SK-N-DZ (cell line): ENCODE measurements around the gene EHF. TPM values are rescaled to one million over a fixed set of nuclear protein-coding genes. Genes with fewer than 3 reads are reported as not detected.
"Not testable (repeated sequence)": the region's sequence is repeated elsewhere in the genome, so short reads cannot be mapped to it uniquely, and the experiment has no call there.

Experiments used
- DNase-seq: peaks from one replicate; pipeline ENCODE4 v3.0.0-alpha.2; 2015; ENCODE audit warnings: low spot score
- polyA plus RNA-seq, 2 experiments: library from polyadenylated mRNA; depleted of rRNA; stranded (reverse); fragments of >200 nt; gene quantifications; 2 replicates each; pipeline ENCODE4 v1.2.3, GENCODE V29; 2014

EHF gene
- polyA plus RNA-seq (2014; cell fraction: cytosol; rRNA removed) = not detected in 2 replicates
- not detected in 2 replicates for polyA plus RNA-seq (2014; cell fraction: nucleus; rRNA removed)

- no peak for DNase-seq
Observed at GRCh38 chr11:34620820-34621792, at the start of gene EHF. Gene EHF, plus strand, starts transcription at chr11:34621093. Its CDS starts 21,538 bp downstream, at chr11:34642631.

DNA sequence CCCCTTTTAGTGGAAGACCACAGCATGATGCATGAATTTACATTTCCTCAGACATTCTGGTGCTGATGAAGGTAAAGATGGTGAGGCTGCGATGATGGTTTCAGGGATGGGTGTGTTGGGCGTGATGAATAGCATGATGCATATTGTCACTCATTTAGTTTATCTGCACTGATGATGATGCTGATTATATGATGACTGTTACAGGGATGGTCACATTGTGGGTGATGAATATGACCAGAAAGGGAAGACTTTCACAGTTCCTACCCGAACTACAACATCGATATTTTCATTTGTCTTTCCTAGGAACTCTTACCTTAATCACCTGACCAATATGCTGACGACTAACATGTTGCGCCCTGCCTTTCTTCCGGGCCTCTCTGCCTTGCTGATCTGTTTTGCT is 47.4 kb upstream of the EHF start:
- DNase-seq = no peak

GRCh38 chr11:34575261-34575660 is 45.6 kb upstream of the EHF start:
- no peak for DNase-seq

GRCh38 chr11:34575671-34576070 is 45.2 kb upstream of the EHF start:
- DNase-seq = no peak

DNA sequence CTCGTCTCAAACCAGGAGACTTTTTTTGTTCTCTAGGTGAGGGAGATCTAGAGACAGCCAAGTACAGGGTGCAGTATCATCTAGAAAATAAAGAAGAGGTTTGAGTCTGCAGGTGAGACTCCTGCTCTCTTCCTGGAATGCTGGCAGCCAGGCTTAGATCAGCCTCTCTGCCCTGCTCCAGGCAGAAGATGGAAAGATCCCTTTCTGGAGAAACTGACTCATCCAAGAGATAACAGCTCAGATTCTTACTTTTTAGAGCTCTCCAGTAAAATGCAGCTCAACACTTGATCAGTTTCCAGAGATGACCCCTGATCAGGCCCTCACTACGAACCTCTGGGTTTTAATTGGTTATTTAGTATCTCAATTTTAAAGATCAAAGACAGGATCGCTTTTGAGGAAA is 44.6 kb upstream of the EHF start:
- no peak for DNase-seq

DNA sequence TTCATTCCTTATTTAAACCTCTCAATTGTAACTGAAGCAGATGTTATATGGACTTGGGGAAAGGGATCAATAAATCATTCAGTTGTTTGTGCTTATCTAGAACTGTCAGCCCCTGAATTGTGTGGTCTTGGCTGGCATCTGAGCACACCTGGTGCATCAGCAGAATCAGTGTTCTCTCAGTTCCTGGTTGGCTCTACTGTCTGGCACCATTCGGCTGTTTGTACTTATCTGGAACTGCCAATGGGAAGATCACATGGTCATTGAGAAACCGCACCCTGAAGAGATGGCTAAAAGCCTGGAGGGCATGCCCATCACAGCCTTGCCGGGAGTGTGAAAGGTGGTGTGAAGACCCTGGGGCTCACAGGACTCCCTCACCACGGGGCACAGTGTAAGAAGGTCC is 37.1 kb upstream of the EHF start:
- no peak for DNase-seq

- DNase-seq = no peak
Observed at GRCh38 chr11:34585304-34585734, 35.6 kb upstream of the EHF start.

- DNase-seq = peak; percentile 22
Observed at GRCh38 chr11:34585735-34586487, 35.0 kb upstream of the EHF start.

DNA sequence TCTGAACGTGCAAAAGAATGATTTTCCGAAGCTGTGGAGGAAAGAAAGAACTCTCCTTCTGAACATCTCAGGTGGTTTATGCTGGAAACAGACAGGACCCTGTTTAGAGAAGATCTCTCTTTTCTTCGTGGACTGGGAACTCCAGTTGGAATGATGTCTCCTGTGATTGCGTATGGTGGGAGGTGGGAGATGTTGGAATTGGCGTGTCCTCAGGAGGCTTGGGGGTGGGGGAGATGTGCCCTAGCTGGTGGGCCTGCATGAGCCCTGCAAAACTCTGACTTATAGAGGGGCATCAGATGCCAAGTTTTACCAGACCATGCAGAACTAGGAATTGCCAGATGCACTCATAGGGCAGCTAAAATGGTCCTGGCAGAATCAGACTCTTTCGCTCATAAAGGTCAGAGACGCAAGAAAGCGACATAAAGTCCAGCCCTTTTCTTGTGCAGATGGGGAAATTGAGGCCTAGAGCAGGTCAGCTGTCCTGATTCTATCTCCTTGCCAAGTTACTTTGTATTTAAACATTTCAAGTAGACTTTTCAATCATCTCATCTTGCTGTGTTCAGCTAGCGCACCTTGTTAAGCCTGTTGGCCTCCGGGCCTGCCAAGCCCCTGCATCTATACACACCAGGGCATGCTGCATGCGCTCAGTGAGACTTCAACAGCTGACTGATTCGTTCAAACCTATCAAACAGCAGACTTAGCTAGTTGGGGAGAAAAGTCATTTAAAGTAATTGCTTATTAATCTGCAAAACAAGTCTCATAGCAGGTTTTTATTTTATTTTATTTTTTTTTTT is 34.2 kb upstream of the EHF start:
- DNase-seq = no peak

DNA sequence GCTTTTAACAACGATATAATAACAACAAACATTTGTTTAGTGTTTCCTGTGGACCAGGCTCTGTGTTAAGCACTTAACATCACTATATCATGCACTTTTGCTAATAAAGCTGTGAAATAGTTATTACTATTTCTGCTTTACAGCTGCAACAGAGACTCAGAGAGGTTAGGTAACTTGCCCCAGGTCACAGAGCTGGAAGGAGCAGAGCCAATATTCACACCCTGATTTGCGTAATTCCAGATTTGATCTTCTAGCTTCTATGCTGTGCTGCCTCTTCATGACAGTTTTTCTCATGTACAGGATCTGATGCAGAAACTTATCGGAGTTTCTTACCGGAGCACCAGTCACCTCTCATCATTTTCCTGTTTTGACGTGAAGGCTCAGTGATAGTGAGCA is 33.6 kb upstream of the EHF start:
- DNase-seq = no peak

- no peak for DNase-seq
Observed at GRCh38 chr11:34588023-34588422, 32.9 kb upstream of the EHF start.

DNA sequence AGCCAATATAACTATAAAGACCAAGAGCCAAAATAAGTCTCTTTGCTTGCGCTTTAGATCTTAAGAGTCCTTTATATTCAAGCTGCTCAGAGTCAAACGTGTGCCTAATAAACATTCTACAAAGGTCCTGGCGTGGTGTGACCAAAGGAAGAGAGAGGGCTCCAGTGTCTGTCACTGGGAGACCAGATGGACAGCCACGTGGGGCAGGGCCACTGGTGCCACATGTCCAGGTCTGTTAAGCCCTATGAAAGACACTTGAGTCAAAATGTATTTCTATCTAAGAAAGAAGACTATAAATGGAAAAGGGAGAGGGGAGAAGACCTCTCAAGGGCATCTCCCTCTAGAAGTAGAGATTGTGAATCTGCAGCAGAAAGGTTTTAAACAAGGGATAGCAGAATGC is 32.2 kb upstream of the EHF start:
- no peak for DNase-seq

DNA sequence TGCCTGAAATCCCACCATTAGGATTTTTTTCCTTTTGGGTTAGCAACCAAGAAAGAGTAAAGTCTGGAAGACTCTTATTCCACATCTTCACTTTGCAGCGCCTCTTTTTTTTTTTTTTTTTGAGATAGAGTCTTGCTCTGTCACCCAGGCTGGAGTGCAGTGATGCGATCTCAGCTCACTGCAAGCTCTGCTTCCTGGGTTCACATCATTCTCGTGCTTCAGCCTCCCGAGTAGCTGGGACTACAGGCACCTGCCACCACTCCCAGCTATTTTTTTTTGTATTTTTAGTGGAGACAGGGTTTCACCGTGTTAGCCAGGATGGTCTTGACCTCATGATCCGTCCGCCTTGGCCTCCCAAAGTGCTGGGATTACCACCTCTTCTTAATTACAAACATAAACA is 31.7 kb upstream of the EHF start:
- not testable (repeated sequence) for DNase-seq

DNA sequence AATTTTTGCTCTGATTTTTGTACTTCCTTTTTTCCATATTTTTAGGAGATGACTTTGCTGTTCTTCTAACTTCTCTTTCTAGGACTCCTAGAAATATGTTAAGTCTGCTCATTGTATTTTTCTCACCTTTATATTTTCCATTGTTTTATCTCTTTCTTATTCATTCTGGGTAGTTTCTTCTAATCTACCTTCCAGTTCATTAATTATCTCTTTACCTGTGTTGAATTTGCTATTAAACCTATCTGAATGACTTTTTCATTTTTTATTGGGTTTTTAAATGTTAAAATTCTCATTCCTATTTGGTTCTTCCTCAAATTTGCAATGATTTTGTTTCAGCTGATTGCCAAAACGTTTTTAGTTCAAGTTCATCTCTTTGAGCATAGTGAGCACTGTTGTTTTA is 27.8 kb upstream of the EHF start:
- no peak for DNase-seq

DNA sequence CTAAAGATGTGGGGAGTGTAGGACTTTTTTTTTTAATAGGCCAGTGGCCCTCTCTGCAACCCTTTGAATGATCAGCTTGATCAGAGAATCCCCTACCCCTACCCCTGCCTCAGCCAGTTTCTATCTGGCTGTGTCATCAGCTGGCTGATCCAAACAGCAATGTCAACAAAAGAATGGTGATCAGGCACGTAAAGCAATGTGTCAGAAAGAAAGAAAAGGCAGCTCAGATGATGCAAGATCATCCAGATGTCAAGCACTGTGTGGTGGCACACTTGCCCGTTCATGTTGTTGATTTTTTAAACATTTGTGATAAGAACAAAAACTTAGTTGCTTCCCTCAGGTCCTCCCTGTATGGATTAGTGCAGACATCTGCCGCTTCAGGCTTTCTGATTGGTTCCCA is 26.3 kb upstream of the EHF start:
- no peak for DNase-seq

- DNase-seq = no peak
Observed at GRCh38 chr11:34595391-34595790, 25.5 kb upstream of the EHF start.

- no peak for DNase-seq
Observed at GRCh38 chr11:34595960-34596644, 24.8 kb upstream of the EHF start.

- no peak for DNase-seq
Observed at GRCh38 chr11:34599406-34599945, 21.4 kb upstream of the EHF start.

GRCh38 chr11:34600339-34601084 is 20.4 kb upstream of the EHF start:
- peak; percentile 12 for DNase-seq

DNA sequence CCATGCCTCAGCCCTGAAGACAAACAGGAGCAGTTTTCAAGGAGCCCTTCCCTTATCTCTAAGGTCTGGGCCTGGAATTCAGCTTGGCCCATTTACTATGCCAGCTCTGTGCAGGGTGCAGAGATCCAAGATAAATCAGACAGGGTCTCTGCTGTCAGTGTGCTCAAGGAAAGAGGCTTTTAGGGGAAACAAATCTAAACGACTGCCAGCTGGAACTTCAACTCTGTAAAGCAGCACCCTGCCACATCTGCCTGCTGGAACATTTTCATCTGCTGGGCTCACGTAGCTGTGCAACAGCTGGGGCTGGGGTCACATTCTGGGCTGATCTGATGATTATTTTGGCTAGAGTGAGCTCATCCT is 19.8 kb upstream of the EHF start:
- DNase-seq = peak; percentile 40
